ENCODE results near the gene EML2. TPM values are rescaled to one million over a fixed set of nuclear protein-coding genes. Genes with fewer than 3 reads are reported as not detected.

Gene EML2
- polyA plus RNA-seq, 1 donor from 2014 or later, result 18.9 TPM

- Histone ChIP-seq H3F3A (ENCODE audit: insufficient read depth, low read length, poor library complexity, severe bottlenecking) (no peaks in the 10 kb centered on the region), H3K9me2 (ENCODE audit: insufficient read depth, low read length) (no peaks in the 10 kb centered on the region), H3K27ac (ENCODE audit: low read length) (no peak within 1 kb of the TSS), H3K79me2 (replicated peaks; ENCODE audit: insufficient read depth, low read length) (no peaks in the 10 kb centered on the region), H3K36me3 (ENCODE audit: insufficient read depth, low read length) (no peaks in the 10 kb centered on the region), H3K4me3 (ENCODE audit: low read length) (no peak within 1 kb of the TSS), H2AFZ (ENCODE audit: low read depth, low read length) (no peak within 1 kb of the TSS), H3K9ac (ENCODE audit: low read length) (no peak within 1 kb of the TSS), H3K9me3 (ENCODE audit: low read length) (no peaks in the 10 kb centered on the region), H4K20me1 (ENCODE audit: insufficient read depth) (no peaks in the 10 kb centered on the region), H3K27me3 (ENCODE audit: insufficient read depth, low read depth, low read length) (peaks cover 67% of the 10 kb centered on the region), H3K4me2 (ENCODE audit: low read length) (no peak within 1 kb of the TSS)
- TF ChIP-seq SMC3 (conservative IDR thresholded peaks at IDR 0.05; ENCODE audit: poor library complexity), result no peak
- TF ChIP-seq MXI1 (conservative IDR thresholded peaks at IDR 0.05; ENCODE audit: poor library complexity, severe bottlenecking), result no peak
- no peak for TF ChIP-seq RAD21 (conservative IDR thresholded peaks at IDR 0.05)
- TF ChIP-seq REST (IDR thresholded peaks at IDR 0.05; ENCODE audit: borderline replicate concordance), result no peak
- no peak for TF ChIP-seq TAF1 (IDR thresholded peaks at IDR 0.05; ENCODE audit: low read depth)
- no peak for TF ChIP-seq EP300 (conservative IDR thresholded peaks at IDR 0.05; ENCODE audit: poor library complexity, severe bottlenecking)
- no peak for TF ChIP-seq POLR2AphosphoS5 (IDR thresholded peaks at IDR 0.05)
- no peak for TF ChIP-seq EZH2 (IDR thresholded peaks at IDR 0.05; ENCODE audit: borderline replicate concordance, insufficient read depth, low read length, poor library complexity, severe bottlenecking)
- no peak for TF ChIP-seq CTCF (IDR thresholded peaks at IDR 0.05; ENCODE audit: poor library complexity, severe bottlenecking)
Observed at GRCh38 chr19:45601524-45602374, 37.4 kb downstream of the EML2 start, which contains the start of gene GPR4. Gene GPR4, minus strand, starts transcription at chr19:45602212. Its CDS starts 10,346 bp downstream, at chr19:45591866.

- Histone ChIP-seq H4K20me1 (ENCODE audit: insufficient read depth) (no peaks in the 10 kb centered on the region), H3K9ac (ENCODE audit: low read length) (no peak overlapping the region), H3K36me3 (ENCODE audit: insufficient read depth, low read length) (no peaks in the 10 kb centered on the region), H3K9me3 (ENCODE audit: low read length) (no peaks in the 10 kb centered on the region), H3K9me2 (ENCODE audit: insufficient read depth, low read length) (no peaks in the 10 kb centered on the region), H3K27ac (ENCODE audit: low read length) (no peak overlapping the region), H3F3A (ENCODE audit: insufficient read depth, low read length, poor library complexity, severe bottlenecking) (no peaks in the 10 kb centered on the region), H3K4me2 (ENCODE audit: low read length) (no peak overlapping the region), H3K79me2 (replicated peaks; ENCODE audit: insufficient read depth, low read length) (no peaks in the 10 kb centered on the region), H3K4me3 (ENCODE audit: low read length) (no peak overlapping the region), H3K27me3 (ENCODE audit: insufficient read depth, low read depth, low read length) (peaks cover 73% of the 10 kb centered on the region), H2AFZ (ENCODE audit: low read depth, low read length) (no peak overlapping the region)
- TF ChIP-seq RAD21 (conservative IDR thresholded peaks at IDR 0.05) (no peak), EZH2 (IDR thresholded peaks at IDR 0.05; ENCODE audit: borderline replicate concordance, insufficient read depth, low read length, poor library complexity, severe bottlenecking) (no peak), SMC3 (conservative IDR thresholded peaks at IDR 0.05; ENCODE audit: poor library complexity) (no peak), POLR2AphosphoS5 (IDR thresholded peaks at IDR 0.05) (no peak)
Observed at GRCh38 chr19:45601115-45601514, 38.1 kb downstream of the EML2 start.

Measured in neural cell (in vitro differentiated cells).